MG63 (cell line): ENCODE data around the gene SLC25A2. TPM values are rescaled to one million over a fixed set of nuclear protein-coding genes. Genes with fewer than 3 reads are reported as not detected.
"Not testable (repeated sequence)": the region's sequence is repeated elsewhere in the genome, so short reads cannot be mapped to it uniquely, and the experiment has no call there.

Experiments
- DNase-seq: peaks from one replicate; pipeline ENCODE4 v3.0.0-alpha.2; 2020
- H3K27me3 ChIP-seq: fragments of 250-450 bp; sonication (Bioruptor Pico); 2 replicates; pipeline ENCODE4 v1.5.1; 2020; ENCODE audit warnings: mild to moderate bottlenecking, moderate library complexity
- H3K36me3 ChIP-seq: fragments of 250-450 bp; sonication (Bioruptor Pico); 2 replicates; pipeline ENCODE4 v1.5.1; 2020; ENCODE audit warnings: mild to moderate bottlenecking, moderate library complexity
- H3K4me3 ChIP-seq: fragments of 250-450 bp; sonication (Bioruptor Pico); 2 replicates; pipeline ENCODE4 v1.5.1; 2020; ENCODE audit warnings: mild to moderate bottlenecking, moderate library complexity
- H3K9me3 ChIP-seq: fragments of 250-450 bp; sonication (Bioruptor Pico); 2 replicates; pipeline ENCODE4 v1.5.1; 2020; ENCODE audit warnings: mild to moderate bottlenecking, moderate library complexity
- total RNA-seq: library from RNA; depleted of rRNA; stranded (reverse); fragments of >200 nt; shearing (Covaris generic); gene quantifications from 2 replicates; pipeline ENCODE4 v1.2.3, GENCODE V29; 2014; ENCODE audit warnings: low replicate concordance; rRNA removed

The SLC25A2 gene
- not detected in 2 replicates for total RNA-seq

DNA sequence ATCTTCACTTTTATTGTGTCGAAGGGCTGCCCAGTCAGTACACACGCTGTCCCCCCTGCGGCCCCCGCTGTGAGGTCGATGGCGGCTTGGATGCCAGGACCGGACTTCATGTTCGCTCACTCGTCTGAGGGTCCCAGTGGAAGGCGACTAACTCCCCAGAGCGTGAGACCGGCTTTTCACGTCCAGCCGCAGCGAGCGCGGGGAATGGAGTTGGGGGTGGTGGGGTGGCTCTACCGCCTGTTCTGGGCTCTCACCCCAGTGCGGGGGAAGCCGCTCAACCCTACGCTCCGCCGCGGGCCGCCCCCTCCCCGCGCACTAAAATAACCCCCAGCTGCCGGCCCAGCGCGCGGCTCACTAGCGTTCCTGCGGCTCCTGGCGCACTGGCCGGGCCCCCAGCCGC, at the start of gene SLC25A2:
Gene SLC25A2, minus strand, starts transcription at position 294 of the 400 bp plus-strand sequence. Its CDS starts 184 bp downstream, at position 110.
- H3K36me3 ChIP-seq, result no peaks in the 10 kb centered on the region
- no peaks in the 10 kb centered on the region for H3K27me3 ChIP-seq
- H3K4me3 ChIP-seq, result no peak within 1 kb of the TSS
- no peak for DNase-seq
- peaks cover 4% of the 10 kb centered on the region for H3K9me3 ChIP-seq

DNA sequence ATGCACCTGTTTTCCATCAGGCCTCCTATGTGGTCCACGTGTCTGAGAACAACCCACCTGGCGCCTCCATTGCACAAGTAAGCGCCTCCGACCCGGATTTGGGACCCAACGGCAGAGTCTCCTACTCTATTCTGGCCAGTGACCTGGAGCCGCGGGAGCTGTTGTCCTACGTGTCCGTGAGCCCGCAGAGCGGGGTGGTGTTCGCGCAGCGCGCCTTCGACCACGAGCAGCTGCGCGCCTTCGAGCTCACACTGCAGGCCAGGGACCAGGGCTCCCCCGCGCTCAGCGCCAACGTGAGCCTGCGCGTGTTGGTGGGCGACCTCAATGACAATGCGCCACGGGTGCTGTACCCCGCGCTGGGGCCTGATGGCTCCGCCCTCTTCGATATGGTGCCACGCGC, 47.7 kb upstream of the SLC25A2 start:
- Histone ChIP-seq H3K4me3 (no peak overlapping the region), H3K36me3 (no peaks in the 10 kb centered on the region), H3K27me3 (no peaks in the 10 kb centered on the region; the same call in 1 of the 2 replicates), H3K9me3 (peaks cover 5% of the 10 kb centered on the region; the same call in 1 of the 2 replicates)
- no peak for DNase-seq

DNA sequence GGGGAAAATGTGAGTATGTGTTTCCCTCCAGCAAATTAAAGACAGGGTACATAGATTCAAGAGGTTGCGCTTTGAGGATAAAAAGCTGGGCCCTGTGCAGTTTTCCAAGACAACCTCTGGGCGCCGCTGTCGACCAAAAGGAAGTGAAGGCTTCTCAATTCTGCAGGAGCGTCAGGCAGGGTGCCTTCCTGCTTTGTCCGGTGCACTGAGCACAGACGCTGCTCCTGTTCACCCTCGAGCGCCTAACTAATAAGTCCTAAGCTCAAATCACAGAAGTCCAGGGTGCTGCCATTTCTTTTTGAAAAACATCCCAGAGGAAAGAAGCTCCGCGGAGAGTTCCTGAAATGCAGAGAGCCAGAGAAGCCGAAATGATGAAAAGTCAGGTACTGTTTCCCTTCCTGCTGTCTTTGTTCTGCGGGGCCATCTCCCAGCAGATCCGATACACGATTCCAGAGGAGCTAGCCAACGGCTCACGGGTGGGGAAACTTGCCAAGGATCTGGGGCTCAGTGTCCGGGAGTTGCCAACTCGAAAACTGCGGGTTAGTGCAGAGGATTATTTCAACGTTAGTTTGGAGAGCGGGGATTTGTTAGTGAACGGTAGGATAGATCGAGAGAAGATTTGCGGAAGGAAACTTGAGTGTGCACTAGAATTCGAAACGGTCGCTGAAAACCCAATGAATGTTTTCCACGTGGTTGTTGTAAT, 46.2 kb upstream of the SLC25A2 start, which contains the start of gene PCDHGB1:
Gene PCDHGB1, plus strand, starts transcription at position 183 of the 703 bp plus-strand sequence. Its CDS starts 162 bp downstream, at position 345.
- H3K36me3 ChIP-seq, result no peaks in the 10 kb centered on the region
- DNase-seq, result peak; percentile 78
- H3K4me3 ChIP-seq, result peak within 1 kb of the TSS; percentile 50
- H3K27me3 ChIP-seq, result no peaks in the 10 kb centered on the region; the same call in 1 of the 2 replicates
- H3K9me3 ChIP-seq, result peaks cover 4% of the 10 kb centered on the region; the same call in 1 of the 2 replicates

DNA sequence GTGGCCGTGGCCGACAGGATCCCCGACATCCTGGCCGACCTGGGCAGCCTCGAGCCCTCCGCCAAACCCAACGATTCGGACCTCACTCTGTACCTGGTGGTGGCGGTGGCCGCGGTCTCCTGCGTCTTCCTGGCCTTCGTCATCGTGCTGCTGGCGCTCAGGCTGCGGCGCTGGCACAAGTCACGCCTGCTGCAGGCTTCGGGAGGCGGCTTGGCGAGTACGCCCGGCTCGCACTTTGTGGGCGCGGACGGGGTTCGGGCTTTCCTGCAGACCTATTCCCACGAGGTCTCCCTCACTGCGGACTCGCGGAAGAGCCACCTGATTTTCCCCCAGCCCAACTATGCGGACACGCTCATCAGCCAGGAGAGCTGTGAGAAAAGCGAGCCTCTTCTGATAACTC, 42.2 kb upstream of the SLC25A2 start:
- DNase-seq, H3K4me3 ChIP-seq, H3K36me3 ChIP-seq, H3K9me3 ChIP-seq, H3K27me3 ChIP-seq: not testable (repeated sequence)

DNA sequence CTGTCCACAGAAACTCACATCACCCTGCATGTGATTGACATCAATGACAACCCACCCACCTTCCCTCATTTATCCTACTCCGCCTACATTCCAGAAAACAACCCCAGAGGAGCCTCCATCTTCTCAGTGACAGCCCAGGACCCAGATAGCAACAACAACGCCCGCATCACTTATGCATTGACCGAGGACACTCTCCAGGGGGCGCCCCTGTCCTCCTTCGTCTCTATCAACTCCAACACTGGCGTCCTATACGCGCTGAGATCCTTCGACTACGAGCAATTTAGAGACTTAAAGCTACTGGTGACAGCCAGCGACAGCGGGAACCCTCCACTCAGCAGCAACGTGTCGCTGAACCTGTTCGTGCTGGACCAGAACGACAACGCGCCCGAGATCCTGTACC, 41.5 kb upstream of the SLC25A2 start:
- peaks cover 2% of the 10 kb centered on the region for H3K9me3 ChIP-seq
- H3K27me3 ChIP-seq, result no peaks in the 10 kb centered on the region; the same call in 1 of the 2 replicates
- DNase-seq, result no peak
- no peaks in the 10 kb centered on the region for H3K36me3 ChIP-seq
- no peak overlapping the region for H3K4me3 ChIP-seq

DNA sequence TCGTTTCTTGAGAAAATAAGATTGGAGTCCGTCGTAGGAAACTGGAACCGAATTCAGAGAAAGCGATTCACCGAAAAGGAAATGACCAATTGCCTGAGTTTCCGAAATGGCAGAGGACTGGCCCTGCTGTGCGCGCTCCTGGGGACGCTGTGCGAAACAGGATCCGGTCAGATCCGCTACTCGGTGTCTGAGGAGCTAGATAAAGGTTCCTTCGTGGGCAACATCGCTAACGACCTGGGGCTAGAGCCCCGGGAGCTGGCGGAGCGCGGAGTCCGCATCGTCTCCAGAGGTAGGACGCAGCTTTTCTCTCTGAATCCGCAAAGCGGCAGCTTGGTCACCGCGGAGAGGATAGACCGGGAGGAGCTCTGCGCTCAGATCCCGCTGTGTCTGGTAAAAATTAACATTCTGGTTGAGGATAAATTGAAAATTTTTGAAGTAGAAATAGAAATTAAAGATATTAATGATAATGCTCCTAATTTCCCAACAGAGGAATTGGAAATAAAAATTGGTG, 40.2 kb upstream of the SLC25A2 start:
- H3K27me3 ChIP-seq, result no peaks in the 10 kb centered on the region; the same call in 1 of the 2 replicates
- DNase-seq, result no peak
- peaks cover 2% of the 10 kb centered on the region for H3K9me3 ChIP-seq
- no peaks in the 10 kb centered on the region for H3K36me3 ChIP-seq
- H3K4me3 ChIP-seq, result no peak overlapping the region

DNA sequence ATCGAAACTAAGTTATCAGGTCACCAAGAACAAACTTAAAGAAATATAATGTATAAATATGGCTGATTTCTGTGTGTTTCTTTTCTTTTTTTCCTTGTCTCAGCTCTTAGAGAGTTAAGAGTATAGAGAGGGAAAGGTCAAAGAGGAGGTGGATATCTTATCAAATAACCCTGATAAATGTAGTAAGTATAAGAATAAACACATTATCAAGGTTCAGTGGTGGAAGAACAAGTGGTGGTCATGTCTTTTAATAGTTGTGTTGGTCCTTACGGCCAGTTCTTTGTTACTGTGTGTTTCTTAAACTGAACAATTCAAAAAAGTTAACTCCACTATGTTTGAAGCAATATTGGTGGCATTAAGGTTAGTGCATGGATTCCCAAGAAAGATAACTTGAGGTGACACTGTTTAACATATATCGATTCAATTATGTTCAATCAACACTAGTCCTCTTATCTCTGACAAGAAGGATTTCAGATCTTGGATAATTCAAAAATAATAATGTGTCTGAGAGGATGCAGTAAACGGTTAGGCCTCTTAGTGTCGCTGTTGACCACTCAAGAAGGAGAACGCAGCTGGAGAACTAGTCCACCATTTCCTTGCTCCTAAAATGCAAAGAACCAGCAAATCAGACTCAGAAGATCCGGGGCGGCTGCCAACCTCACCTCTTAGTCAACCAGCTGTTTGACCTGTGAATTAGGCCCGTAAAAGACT, 39.5 kb upstream of the SLC25A2 start, which contains the start of gene PCDHGA3:
Gene PCDHGA3, plus strand, starts transcription at position 588 of the 711 bp plus-strand sequence. CDS start 205 bp downstream, outside the sequence.
- Histone ChIP-seq H3K36me3 (no peaks in the 10 kb centered on the region), H3K4me3 (no peak within 1 kb of the TSS), H3K27me3 (no peaks in the 10 kb centered on the region; the same call in 1 of the 2 replicates), H3K9me3 (peaks cover 2% of the 10 kb centered on the region)
- no peak for DNase-seq

DNA sequence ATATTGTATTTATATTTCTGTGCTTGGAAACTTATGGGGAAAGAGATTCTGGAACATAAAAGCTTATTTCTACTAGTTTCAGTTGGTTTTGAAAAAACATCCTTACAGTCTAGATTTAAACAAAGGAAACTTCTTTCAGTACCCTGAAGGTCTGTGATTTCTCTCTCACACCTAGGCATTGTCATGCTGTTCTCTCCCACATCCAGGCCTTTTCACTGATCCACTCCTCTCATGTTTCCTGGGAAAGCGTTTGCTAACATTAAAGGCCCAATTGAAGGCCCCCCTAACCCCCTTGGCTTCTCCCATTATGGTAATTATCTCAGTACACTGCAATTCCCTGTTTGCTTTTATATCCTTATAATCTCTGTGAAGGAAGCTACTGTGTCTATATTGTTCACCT, 38.9 kb upstream of the SLC25A2 start:
- Histone ChIP-seq H3K9me3 (peaks cover 2% of the 10 kb centered on the region), H3K36me3 (no peaks in the 10 kb centered on the region), H3K27me3 (no peaks in the 10 kb centered on the region), H3K4me3 (no peak overlapping the region)
- DNase-seq, result no peak

DNA sequence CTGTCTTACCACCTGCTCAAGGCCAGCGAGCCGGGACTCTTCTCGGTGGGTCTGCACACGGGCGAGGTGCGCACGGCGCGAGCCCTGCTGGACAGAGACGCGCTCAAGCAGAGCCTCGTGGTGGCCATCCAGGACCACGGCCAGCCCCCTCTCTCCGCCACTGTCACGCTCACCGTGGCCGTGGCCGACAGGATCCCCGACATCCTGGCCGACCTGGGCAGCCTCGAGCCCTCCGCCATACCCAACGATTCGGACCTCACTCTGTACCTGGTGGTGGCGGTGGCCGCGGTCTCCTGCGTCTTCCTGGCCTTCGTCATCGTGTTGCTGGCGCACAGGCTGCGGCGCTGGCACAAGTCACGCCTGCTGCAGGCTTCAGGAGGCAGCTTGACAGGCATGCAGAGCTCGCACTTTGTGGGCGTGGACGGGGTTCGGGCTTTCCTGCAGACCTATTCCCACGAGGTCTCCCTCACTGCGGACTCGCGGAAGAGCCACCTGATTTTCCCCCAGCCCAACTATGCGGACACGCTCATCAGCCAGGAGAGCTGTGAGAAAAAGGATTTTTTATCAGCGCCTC, 37.0 kb upstream of the SLC25A2 start:
- not testable (repeated sequence) for H3K4me3 ChIP-seq, H3K9me3 ChIP-seq, H3K27me3 ChIP-seq, H3K36me3 ChIP-seq, DNase-seq

DNA sequence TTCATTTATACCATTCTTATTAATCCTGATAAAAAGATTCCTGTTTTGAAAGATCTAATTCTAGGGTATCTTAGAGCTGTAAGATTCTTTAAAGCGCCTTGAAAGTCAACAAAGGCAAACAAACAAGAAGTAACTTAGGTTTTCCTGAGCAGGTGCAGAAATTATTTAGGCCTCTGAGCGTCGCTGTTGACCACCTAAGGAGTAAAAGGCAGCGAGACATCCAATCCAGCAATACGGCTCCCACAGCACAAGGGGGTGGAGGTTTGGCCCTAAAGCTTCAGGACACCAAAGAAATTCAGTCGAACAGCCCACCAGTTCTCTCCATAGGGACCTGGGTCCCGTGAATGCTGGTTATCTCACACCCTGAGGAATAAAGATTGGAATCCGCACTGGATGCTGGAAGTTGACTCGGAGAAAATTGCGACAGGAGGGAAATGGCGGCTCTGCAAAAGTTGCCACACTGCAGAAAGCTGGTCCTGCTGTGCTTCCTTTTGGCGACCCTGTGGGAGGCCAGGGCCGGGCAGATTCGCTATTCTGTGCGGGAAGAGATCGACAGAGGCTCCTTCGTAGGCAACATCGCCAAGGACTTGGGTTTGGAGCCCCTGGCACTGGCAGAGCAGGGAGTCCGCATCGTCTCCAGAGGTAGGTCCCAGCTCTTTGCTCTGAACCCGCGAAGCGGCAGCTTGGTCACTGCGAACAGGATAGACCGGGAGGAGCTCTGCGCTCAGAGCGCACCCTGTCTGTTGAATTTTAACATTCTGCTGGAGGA, 34.9 kb upstream of the SLC25A2 start, which contains the start of gene PCDHGA2:
Gene PCDHGA2, plus strand, starts transcription at position 223 of the 769 bp plus-strand sequence.
- H3K4me3 ChIP-seq, result no peak within 1 kb of the TSS
- DNase-seq, result no peak
- H3K9me3 ChIP-seq, result no peaks in the 10 kb centered on the region; the same call in none of the 2 replicates
- no peaks in the 10 kb centered on the region for H3K27me3 ChIP-seq
- H3K36me3 ChIP-seq, result no peaks in the 10 kb centered on the region

DNA sequence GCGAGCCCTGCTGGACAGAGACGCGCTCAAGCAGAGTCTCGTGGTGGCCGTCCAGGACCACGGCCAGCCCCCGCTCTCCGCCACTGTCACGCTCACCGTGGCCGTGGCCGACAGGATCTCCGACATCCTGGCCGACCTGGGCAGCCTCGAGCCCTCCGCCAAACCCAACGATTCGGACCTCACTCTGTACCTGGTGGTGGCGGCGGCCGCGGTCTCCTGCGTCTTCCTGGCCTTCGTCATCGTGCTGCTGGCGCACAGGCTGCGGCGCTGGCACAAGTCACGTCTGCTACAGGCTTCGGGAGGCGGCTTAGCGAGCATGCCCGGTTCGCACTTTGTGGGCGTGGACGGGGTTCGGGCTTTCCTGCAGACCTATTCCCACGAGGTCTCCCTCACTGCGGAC, 28.7 kb upstream of the SLC25A2 start:
- not testable (repeated sequence) for H3K9me3 ChIP-seq, H3K4me3 ChIP-seq, DNase-seq, H3K36me3 ChIP-seq, H3K27me3 ChIP-seq

DNA sequence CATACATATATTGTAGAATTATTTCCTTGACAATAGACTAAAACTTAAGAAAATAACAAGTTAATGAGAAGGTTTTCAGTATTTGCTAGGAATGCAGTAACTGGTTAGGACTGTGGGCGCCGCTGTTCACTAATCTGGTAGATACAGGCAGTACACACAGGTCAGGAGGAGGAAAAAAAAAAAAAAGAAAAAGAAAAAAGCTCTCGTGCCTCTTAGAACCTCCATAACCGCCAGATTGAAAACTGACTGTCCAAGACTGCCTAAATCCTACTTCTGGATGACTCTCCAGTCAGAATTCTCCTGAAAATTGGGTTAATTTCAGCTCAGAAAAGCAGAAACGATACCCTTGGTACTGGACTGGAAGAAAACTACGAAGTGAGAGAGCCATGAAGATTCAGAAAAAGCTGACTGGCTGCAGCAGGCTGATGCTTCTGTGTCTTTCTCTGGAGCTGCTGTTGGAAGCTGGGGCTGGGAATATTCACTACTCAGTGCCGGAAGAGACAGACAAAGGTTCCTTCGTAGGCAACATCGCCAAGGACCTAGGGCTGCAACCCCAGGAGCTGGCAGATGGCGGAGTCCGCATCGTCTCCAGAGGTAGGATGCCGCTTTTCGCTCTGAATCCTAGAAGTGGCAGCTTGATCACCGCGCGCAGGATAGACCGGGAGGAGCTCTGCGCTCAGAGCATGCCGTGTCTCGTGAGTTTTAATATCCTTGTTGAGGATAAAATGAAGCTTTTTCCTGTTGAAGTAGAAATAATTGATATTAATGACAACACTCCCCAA, 26.6 kb upstream of the SLC25A2 start, which contains the start of gene PCDHGA1:
Gene PCDHGA1, plus strand, starts transcription at position 216 of the 782 bp plus-strand sequence.
- Histone ChIP-seq H3K9me3 (peaks cover 2% of the 10 kb centered on the region; the same call in 1 of the 2 replicates), H3K27me3 (no peaks in the 10 kb centered on the region), H3K4me3 (peak within 1 kb of the TSS; percentile 37), H3K36me3 (no peaks in the 10 kb centered on the region)
- DNase-seq, result peak; percentile 62

DNA sequence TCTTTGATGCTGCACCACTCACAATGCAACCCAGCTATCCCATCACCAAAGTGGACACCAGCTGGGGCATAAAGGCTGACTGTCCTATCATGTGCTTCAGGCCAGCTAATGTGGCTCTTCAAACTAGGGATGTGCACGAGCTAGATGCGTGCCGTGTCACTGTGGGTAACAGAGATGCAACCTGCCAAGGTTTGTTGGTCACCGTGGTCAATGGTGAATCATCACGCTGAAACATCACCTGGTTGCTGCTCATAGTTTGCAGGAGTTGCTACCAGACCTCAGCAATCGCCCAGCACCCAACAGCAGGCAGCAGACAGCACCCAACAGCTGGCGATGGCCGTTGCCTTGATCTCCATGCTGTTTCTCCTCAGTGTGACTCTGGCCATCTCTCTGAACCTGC, 24.4 kb upstream of the SLC25A2 start:
- DNase-seq, result no peak
- Histone ChIP-seq H3K4me3 (no peak overlapping the region), H3K9me3 (peaks cover 2% of the 10 kb centered on the region; the same call in 1 of the 2 replicates), H3K27me3 (no peaks in the 10 kb centered on the region), H3K36me3 (no peaks in the 10 kb centered on the region)

DNA sequence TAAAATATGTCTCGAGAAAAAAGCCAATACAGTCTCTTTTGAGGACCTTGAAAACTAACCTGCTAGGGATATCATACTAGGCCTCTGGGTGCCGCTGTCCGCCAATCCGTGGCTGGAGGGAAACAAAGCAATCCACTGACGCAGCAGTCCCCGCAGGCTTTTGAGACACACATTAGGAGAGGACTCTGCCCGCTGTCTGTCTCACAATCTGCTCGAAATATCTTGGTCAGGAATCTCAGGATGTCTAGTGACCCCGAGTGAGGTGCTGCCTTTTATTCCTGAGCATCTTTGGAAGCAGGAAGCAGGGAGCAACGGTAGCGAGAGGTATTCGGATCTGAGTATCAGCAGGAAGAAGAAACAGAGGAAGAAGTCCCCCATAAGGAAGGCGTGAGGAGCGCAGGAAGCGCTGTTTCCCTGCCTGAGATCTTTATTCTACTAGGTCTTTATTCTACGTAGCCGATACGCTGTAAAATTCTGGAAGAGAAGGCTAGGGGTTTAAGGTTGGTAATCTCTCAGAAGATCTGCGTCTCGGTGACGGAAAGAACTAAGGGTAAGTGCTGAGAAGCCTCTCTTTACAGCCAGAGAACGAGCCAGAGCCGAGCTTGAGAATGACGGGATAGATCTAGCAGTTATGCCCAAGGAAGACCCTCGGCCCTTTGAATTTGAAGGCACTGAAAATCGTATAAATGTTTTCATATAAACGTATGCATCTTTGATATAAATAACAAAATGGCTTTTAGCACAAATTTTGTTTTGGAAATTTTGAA, 22.4 kb upstream of the SLC25A2 start:
- peaks cover 7% of the 10 kb centered on the region for H3K9me3 ChIP-seq
- no peaks in the 10 kb centered on the region for H3K36me3 ChIP-seq
- no peaks in the 10 kb centered on the region for H3K27me3 ChIP-seq
- no peak overlapping the region for H3K4me3 ChIP-seq
- DNase-seq, result no peak

DNA sequence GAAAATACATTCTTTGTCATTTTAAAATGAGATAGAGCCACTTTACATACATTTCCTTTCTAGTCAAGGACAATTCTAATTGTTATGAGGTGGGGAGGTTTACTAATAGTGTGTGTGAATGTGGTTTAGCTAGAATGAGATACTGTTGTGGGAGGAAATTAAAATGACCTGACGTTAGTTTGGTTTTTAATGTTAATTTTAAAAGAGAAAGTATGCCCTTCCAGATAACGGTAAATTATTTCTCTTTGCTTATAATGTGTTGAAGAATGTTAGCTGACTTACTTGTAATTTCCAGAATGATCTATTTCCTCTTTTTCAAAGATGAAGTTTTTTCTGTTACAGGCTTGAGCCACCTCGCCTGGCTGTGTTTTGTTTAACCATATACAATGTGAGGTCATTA, 18.4 kb upstream of the SLC25A2 start:
- no peak for DNase-seq
- peaks cover 39% of the 10 kb centered on the region for H3K9me3 ChIP-seq
- H3K36me3 ChIP-seq, result peaks cover 31% of the 10 kb centered on the region
- no peaks in the 10 kb centered on the region for H3K27me3 ChIP-seq
- no peak overlapping the region for H3K4me3 ChIP-seq
